HG03457 (cell line): ENCODE data around the gene RILPL1.
"Not testable (repeated sequence)": the region's sequence is repeated elsewhere in the genome, so short reads cannot be mapped to it uniquely, and the experiment has no call there.

Experiments used
- ATAC-seq: cut with Tn5 transposase; IDR thresholded peaks from one replicate; pipeline ENCODE4 v1.9.1; 2021; ENCODE audit warnings: moderate number of reproducible peaks; ENCODE audit not compliant: unreplicated experiment

The RILPL1 gene

DNA sequence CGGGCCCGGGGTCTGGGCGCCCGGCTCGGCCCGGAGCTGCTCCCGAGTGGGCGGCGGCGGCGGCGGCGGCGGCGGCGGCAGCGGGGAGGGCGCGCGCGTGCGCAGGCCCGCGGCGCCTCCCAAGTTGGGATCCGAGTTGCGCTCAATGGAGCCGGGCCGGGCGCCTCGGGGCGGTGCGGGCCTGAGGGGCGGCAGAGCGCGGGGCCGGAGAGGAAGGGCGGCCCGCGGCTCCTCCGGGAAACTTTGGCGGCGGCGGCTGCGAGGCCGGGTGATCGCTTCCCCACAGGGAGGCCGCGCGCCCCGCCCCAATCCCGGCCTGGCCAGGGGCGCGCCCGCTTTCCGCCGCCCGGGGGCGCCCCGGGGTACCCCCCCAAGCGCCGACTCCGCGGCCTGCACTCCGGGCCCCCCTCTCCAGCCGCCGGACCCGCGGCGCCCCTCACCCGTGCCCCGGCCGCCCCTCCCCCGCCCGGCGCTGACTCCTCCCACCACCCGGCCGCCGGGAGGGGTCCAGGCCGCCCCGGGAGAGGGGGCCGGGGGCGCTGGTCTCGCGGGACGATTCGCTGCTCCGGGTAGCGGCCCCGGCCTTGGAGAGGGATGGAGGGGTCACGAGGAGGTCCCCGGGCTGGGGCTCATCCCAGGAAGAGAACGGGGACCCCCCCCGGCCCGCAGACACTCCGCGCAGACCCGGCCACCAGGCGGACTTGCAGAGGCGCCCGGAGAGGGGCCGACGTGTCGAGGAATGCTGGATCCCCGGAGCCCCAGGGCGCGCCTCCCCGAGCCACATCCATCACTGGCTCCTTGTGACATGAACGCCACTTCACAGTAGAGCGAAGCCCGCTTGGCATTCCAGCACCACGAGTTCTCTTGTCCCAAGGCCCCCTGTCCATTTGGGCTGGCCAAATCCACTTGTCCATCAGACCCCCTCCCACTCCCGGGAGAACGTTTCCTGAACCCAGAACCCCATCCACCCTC is at the start of gene RILPL1:
TSS of gene RILPL1 (minus strand) at position 48 of the 972 bp plus-strand sequence. CDS start 237 bp downstream, outside the sequence.
- no peak for ATAC-seq

GRCh38 chr12:123580772-123581171 is 47.3 kb upstream of the RILPL1 start:
- ATAC-seq = no peak

GRCh38 chr12:123578829-123579228 is 45.3 kb upstream of the RILPL1 start:
- ATAC-seq = not testable (repeated sequence)

DNA sequence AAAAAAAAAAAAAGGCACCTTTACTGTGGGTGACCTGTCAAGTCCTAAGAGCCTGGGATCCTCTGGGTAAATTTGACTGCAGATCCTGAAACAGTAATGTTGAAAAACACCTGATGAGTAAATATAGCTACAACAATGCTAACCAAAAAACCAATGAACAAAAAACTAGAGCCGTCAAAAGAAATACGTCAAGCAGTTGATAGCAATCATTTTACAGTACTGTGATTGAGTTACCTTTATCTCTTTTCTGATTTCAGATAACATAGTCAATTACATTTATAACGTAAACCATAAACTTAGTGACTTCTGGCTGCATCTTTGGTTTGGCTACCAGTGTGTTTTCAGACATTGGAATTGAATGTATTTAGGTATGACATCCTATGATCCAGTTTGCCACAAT is 44.7 kb upstream of the RILPL1 start:
- ATAC-seq = no peak

DNA sequence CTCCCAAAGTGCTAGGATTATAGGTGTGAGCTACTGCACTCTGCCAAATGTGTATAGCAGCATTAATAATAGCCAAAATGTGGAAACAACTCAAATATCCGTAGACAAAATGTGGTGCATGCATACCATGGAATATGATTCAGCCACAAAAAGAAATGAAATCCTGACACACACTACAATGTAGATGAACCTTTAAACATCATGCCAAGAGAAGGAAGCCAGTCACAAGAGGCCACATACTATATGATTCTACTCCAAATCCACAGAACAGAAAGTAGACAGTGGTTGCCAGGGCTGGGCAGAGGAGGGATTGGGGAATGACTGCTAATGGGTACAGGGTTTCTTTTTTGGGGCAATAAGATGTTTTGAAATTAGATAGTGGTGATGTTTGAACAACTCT is 43.1 kb upstream of the RILPL1 start:
- no peak for ATAC-seq

GRCh38 chr12:123573870-123574269 is 40.4 kb upstream of the RILPL1 start:
- no peak for ATAC-seq

DNA sequence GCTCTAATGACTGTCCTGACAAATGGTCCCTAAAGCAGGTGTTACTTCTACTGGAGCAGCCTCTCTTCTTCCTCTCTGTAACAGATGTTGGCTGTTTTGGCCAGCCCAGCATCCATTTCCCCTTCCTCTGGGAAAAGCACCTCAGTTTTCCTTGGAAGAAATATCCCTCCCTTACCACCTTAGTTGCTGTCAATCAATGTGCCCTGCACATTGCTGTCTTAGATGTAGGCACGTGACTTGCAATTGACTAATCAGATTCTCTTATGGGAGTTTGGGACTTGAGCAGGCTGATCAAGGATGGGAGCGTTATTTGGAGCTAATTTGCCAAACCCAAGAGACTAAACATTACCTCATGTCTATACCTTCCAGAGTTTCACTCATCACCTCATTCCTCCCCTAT is 38.9 kb upstream of the RILPL1 start:
- ATAC-seq = no peak

- ATAC-seq = no peak
Measured at GRCh38 chr12:123571343-123571813, 37.9 kb upstream of the RILPL1 start.

DNA sequence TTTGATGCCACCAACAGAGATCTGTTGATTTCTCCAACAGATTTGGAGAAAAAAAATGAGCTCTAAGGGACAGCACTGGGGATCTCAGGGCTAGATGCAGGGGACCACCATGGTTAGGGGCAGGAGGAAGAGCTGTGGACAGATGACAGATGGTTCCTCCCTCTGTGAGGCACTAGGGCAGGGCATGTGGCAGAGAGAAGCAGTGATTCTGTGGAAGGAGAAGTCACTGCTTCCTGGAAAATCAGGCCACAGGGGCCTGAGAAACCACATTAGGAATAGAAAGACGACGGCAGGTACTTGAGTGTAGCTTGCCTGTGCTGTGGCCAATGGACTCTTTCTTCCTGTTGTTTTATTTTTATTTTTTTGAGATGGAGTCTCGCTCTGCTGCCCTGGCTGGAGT is 25.9 kb upstream of the RILPL1 start:
- no peak for ATAC-seq

- ATAC-seq = not testable (repeated sequence)
Measured at GRCh38 chr12:123558487-123558886, 25.0 kb upstream of the RILPL1 start.

DNA sequence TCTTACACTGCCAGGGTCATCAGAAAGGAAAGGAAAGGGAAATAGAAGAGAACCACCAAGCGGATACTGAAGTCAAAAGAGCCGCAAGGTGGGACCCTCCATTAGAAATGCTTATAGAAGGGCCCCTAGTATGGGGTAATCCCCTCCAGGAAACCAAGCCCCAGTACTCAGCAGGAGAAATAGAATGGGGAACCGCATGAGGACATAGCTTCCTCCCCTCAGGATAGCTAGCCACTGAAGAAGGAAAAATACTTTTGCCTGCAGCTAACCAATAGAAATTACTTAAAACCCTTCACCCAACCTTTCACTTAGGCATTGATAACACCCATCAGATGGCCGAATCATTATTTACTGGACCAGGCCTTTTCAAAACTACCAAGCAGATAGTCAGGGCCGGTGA is 21.3 kb upstream of the RILPL1 start:
- not testable (repeated sequence) for ATAC-seq

DNA sequence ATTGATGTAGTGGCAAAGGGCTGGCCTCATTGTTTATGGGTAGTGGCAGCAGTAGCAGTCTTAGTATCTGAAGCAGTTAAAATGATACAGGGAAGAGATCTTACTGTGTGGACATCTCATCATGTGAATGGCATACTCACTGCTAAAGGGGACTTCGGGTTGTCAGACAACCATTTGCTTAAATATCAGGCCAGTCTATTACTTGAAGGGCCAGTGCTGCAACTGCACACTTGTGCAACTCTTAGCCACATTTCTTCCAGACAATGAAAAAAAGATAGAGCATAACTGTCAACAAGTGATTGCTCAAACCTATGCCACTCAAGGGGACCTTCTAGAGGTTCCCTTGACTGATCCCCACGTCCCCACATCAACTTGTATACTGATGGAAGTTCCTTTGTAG is 20.6 kb upstream of the RILPL1 start:
- ATAC-seq = not testable (repeated sequence)

DNA sequence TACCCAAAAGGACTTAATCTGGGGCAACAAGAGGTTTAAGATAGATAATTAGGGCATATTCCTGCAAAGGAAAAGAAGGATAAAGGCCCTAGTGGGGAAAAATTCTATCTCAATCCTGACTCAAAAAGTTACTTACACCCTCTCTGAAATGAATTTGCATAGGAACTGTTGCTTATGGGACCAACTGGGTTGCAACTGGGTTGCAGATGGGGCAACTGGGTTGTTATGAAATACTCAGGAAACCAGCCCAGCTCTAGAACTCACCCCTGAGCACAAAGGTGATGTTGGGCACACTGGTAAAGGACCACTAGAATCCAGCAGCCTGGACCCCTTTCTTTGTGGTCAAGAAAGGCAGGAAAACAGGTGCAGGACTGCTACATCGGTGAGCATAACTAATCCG is 17.2 kb upstream of the RILPL1 start:
- no peak for ATAC-seq

- no peak for ATAC-seq
Measured at GRCh38 chr12:123548107-123548506, 14.6 kb upstream of the RILPL1 start.

DNA sequence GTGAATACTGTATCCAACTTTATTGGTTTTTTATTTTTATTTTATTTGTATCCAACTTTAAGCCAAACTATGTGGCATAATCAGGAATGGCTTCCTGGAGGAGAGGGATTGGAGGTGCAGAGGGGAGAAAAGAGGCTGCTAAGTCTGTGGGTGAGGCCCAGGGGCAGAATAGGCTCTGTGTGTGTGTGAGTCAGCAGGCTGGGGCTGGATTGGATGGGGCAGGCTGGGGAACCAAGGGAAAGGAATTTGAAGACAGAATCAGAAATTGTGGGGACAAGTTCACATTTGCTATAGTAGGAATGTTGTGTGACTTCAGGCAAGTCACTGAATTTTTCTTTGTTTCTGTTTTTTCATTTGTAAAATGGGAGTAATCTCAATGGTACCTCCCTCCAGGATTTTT is 12.8 kb upstream of the RILPL1 start:
- no peak for ATAC-seq

GRCh38 chr12:123543541-123543940 is 10.0 kb upstream of the RILPL1 start:
- ATAC-seq = no peak

DNA sequence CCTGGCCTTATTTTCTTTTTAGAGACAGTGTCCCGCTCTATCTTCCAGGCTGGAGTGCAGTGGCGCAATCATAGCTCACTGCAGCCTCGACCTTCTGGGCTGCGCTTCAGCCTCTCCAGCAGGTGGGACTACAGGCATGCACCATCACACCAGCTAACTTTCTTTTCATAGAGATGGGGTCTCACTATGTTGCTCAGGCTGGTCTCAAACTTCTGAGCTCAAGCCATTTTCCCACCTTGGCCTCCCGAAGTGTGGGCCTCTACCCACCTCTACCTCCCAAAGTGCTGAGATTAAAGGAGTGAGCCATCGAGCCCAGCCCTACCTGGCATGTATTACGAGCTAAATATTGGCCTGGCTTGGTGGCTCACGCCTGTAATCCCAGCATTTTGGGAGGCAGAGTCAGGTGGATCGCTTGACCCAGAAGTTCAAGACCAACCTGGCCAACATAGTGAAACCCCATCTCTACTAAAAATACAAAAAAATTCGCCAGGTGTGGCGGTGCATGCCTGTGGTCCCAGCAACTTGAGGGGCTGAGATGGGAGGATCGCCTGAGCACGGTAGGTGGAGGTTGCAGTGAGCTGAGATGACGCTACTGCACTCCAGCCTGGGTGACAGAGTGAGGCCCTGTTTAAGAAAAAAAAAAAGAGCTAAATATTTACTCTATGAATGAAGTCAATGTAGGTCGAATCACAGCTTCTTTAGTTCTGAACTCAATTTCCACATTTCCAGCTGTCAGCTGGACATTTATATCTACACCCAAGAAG is 7.6 kb upstream of the RILPL1 start:
- ATAC-seq = no peak

- ATAC-seq = not testable (repeated sequence)
Measured at GRCh38 chr12:123535952-123536351, 2.4 kb upstream of the RILPL1 start.

DNA sequence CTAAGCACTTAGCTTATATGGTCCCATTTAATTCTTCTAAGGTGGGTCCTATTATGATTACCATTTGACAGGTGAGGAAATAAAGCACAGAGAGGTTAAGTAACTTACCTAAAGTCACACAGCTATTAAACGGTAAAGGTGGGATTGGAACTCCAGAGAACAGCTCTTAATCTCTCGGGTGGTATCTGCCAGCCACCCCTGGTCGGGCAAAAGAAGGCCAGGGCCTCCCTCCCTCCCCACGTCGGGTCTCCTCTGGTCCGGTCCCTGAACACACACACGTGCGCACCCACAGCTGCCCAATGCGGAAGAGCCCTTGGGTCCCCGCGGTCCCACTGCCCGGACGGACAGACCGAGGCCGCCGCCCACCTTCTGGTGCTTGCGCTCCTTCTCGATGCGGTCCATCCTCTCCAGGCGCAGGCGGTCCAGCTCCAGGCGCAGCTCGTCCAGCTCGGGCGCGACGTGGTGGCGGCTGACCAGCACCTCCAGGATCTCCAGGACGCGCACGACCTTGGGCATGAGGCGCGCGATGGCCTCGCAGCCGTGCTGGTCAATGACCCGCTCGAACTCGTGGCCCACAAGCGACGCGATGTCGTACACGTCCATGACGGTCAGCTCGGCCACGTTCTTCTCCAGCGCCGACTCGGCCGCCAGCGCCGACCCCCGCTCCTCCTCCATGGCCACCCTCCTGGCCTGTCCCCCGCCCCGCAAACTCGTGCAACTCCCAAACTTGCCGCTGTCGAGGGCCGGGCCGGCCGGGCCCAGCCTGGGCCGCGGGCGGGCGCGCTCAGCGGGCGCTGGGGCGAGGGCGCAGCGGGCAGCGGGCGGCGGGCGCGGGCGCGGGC is 490 bp downstream of the RILPL1 start:
- ATAC-seq = no peak

DNA sequence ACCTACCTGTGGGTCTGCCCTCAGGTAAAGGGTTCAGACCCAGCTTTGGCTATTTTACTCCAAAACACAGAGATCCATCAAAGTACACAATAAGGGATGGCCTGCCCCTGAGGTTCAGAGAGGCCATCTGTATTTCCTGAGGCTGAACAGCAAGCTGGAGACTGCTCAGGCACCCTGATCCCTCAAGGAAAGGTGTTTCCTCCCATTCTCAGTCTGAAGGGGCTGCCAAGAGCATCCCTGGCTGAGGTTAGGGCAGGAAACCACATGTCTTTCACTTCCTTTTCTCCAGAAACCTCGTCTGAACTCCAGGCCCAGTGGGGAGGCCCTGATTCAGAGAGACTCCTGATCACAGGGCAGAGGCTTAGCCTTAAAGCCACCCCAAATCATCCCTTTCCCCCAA is 1.5 kb downstream of the RILPL1 start:
- no peak for ATAC-seq

- ATAC-seq = no peak
Measured at GRCh38 chr12:123531091-123531490, 2.4 kb downstream of the RILPL1 start.
